KMS-11 (cell line): ENCODE data around the gene SMAD2.

Experiments
- H2AFZ ChIP-seq: fragments of 200-600 bp; sonication (generic); 2 replicates; pipeline ENCODE4 v1.6.1; 2016; ENCODE audit warnings: antibody characterized with exemption, mixed run types, low read depth
- H3K27ac ChIP-seq: fragments of 200-600 bp; sonication (generic); 2 replicates; pipeline ENCODE4 v1.6.1; 2016; ENCODE audit warnings: mild to moderate bottlenecking, mixed run types
- H3K27me3 ChIP-seq: fragments of 200-600 bp; sonication (generic); 2 replicates; pipeline ENCODE4 v1.6.1; 2017; ENCODE audit warnings: mild to moderate bottlenecking, low read depth, mixed run types, moderate library complexity; ENCODE audit not compliant: insufficient read depth
- H3K36me3 ChIP-seq: fragments of 200-600 bp; sonication (generic); 2 replicates; pipeline ENCODE4 v1.6.1; 2017; ENCODE audit warnings: mild to moderate bottlenecking, mixed run types; ENCODE audit not compliant: insufficient read depth
- H3K4me1 ChIP-seq: fragments of 200-600 bp; sonication (generic); 2 replicates; pipeline ENCODE4 v1.6.1; 2016; ENCODE audit warnings: mild to moderate bottlenecking, low read depth, mixed run types; ENCODE audit not compliant: poor library complexity, severe bottlenecking
- H3K4me2 ChIP-seq: fragments of 200-600 bp; sonication (generic); 2 replicates; pipeline ENCODE4 v1.7.0; 2016; ENCODE audit warnings: mild to moderate bottlenecking, mixed run types
- H3K4me3 ChIP-seq: fragments of 200-600 bp; sonication (generic); IDR thresholded peaks from 2 replicates; pipeline ENCODE4 v1.6.1; 2017; ENCODE audit warnings: low read depth, low read length, mixed read lengths; ENCODE audit not compliant: insufficient read depth
- H3K79me2 ChIP-seq: fragments of 200-600 bp; sonication (generic); 2 replicates; pipeline ENCODE4 v1.6.1; 2016; ENCODE audit warnings: low read depth, mixed run types; ENCODE audit not compliant: insufficient read depth
- H3K9ac ChIP-seq: fragments of 200-600 bp; sonication (generic); 2 replicates; pipeline ENCODE4 v1.6.1; 2016; ENCODE audit warnings: mild to moderate bottlenecking, mixed run types
- H4K20me1 ChIP-seq: fragments of 200-600 bp; sonication (generic); 2 replicates; pipeline ENCODE4 v1.6.1; 2016; ENCODE audit warnings: mild to moderate bottlenecking, mixed run types; ENCODE audit not compliant: insufficient read depth
- CTCF ChIP-seq: fragments of 200-600 bp; sonication (generic); conservative IDR thresholded peaks from 2 replicates; pipeline ENCODE4 v1.6.1; 2017; ENCODE audit warnings: low read depth, mild to moderate bottlenecking, antibody characterized with exemption, low read length, moderate library complexity, mixed read lengths

Gene SMAD2

DNA sequence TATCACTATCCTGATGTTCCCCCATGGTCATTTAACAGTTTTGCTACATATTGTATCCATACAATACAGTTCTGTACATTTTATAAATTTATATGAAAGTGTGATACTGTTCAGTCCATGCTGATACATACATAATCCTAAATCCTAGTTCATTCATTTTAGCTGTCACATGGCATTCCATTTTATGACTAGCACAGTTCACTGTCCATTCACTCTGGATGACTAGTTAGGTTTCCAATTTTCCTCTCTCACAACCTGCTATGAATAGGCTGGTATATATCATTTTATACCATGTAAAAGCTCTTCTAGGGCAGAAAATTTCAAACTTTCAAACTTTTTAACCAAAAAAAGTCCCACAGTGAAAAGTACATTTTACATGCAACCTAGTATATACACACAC lies 15.2 kb downstream of the SMAD2 start:
- H3K27ac ChIP-seq, result no peak overlapping the region
- H3K4me3 ChIP-seq, result no peak overlapping the region
- H3K4me2 ChIP-seq, result no peak overlapping the region
- no peaks in the 10 kb centered on the region for H3K36me3 ChIP-seq
- no peak overlapping the region for H3K9ac ChIP-seq
- peaks cover 66% of the 10 kb centered on the region for H3K4me1 ChIP-seq
- TF ChIP-seq CTCF, result no peak
- no peaks in the 10 kb centered on the region for H3K27me3 ChIP-seq
- H3K79me2 ChIP-seq, result peaks cover 100% of the 10 kb centered on the region
- H2AFZ ChIP-seq, result no peak overlapping the region
- H4K20me1 ChIP-seq, result peaks cover 20% of the 10 kb centered on the region; the same call in 1 of the 2 replicates

GRCh38 chr18:47912794-47913585 lies 17.5 kb downstream of the SMAD2 start:
- Histone ChIP-seq H4K20me1 (peaks cover 18% of the 10 kb centered on the region; the same call in 1 of the 2 replicates), H3K4me1 (peaks cover 43% of the 10 kb centered on the region), H3K4me2 (peak overlapping the region; percentile 13; the same call in 1 of the 2 replicates), H3K27me3 (no peaks in the 10 kb centered on the region), H3K9ac (no peak overlapping the region), H3K27ac (no peak overlapping the region), H2AFZ (no peak overlapping the region), H3K79me2 (peaks cover 100% of the 10 kb centered on the region), H3K4me3 (no peak overlapping the region), H3K36me3 (no peaks in the 10 kb centered on the region)
- TF ChIP-seq CTCF, result no peak

DNA sequence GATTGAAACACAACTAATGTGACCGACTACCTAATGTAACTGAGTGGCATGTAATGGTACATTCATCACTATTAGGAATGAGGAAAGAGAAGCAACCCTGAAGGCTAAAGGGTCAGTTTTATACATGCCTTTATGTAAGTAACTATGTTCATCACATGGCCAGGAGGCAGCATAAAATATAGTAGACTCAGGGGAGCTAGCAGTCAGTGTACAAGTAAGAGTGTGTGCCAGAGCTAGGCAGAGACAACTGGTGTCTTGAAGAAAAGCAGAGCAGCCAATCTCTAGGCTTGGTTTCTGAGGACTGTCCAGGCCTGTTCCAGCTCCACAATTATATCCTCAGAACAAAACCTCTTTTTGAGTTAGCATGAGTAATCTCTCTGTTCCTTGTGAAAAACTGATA lies 18.1 kb downstream of the SMAD2 start:
- Histone ChIP-seq H3K27me3 (no peaks in the 10 kb centered on the region), H3K79me2 (peaks cover 100% of the 10 kb centered on the region), H3K4me1 (peaks cover 37% of the 10 kb centered on the region), H3K27ac (no peak overlapping the region), H3K9ac (no peak overlapping the region), H3K36me3 (no peaks in the 10 kb centered on the region), H3K4me2 (no peak overlapping the region; the same call in 1 of the 2 replicates), H3K4me3 (no peak overlapping the region), H2AFZ (no peak overlapping the region), H4K20me1 (peaks cover 16% of the 10 kb centered on the region; the same call in 1 of the 2 replicates)
- TF ChIP-seq CTCF, result no peak

DNA sequence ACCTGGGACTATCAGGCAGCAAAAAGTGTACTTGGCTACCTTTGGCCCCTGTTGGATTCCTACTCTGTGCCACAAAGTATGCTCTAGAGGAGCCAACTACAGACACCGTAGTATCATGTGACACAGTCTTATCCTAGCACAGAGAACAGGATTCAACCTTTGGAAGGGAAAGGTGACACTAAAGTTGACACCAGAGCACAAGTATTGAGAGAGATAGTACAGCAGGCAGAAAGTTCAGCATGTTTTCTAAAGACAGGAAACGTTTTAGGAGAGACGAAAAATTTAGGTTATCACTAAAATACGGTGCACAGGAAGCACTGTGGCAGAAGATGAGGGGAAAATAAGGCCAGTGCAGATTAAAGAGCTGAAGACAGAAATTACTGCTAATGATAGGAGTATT lies 18.6 kb downstream of the SMAD2 start:
- Histone ChIP-seq H3K4me1 (peaks cover 33% of the 10 kb centered on the region), H3K27me3 (no peaks in the 10 kb centered on the region)

More for the DNA sequence above, 18.6 kb downstream of the SMAD2 start:
- no peak overlapping the region for H3K9ac ChIP-seq
- H3K79me2 ChIP-seq, result peaks cover 100% of the 10 kb centered on the region
- no peak for TF ChIP-seq CTCF
- H3K4me2 ChIP-seq, result no peak overlapping the region
- no peak overlapping the region for H2AFZ ChIP-seq
- H3K27ac ChIP-seq, result no peak overlapping the region
- H3K36me3 ChIP-seq, result no peaks in the 10 kb centered on the region
- peaks cover 11% of the 10 kb centered on the region; the same call in 1 of the 2 replicates for H4K20me1 ChIP-seq
- H3K4me3 ChIP-seq, result no peak overlapping the region
